Measurements from ENCODE around the gene WBP4. TPM values are rescaled to one million over a fixed set of nuclear protein-coding genes. Genes with fewer than 3 reads are reported as not detected.
"Not testable (repeated sequence)": the region's sequence is repeated elsewhere in the genome, so short reads cannot be mapped to it uniquely, and the experiment has no call there.

The WBP4 gene
- total RNA-seq, 1 experiment from 2014 or later = 10.0 TPM

DNA sequence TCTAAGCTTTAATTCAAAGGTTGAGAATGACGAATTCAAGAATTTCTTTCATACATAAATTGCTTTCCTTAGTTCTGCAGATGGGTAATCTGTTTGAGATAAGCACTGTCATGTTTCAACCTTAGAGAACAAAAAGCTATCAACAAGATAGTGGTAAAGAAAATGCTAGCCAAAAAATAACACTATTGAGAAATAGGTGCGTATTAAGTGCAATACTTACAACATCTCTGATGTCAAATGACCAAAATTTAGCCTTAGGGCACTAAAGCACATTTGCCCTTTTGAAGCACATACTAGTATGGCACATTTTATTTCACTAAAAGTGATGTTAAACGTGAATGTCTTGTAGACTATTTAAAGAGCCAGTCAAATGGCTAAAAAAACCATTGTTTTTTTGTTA is 66.4 kb downstream of the WBP4 start:
- in situ Hi-C loops (cut with HindIII; ENCODE audit: low pct_unique_long_range_greater_than_20kb, low sequenced_read_pairs) (no loop called here), intact Hi-C loops (cut with micrococcal nuclease; ENCODE audit: unreplicated experiment) (no loop called here)
- no TSS peak for BruUV-seq (replicated peaks)
- Histone ChIP-seq H3K36me3 (ENCODE audit: control insufficient read depth, insufficient read depth, low read length) (no peaks in the 10 kb centered on the region; the same call in none of the 2 replicates), H3K9me3 (ENCODE audit: control insufficient read depth, insufficient read depth, low read depth, low read length) (no peaks in the 10 kb centered on the region), H3K27me3 (ENCODE audit: control insufficient read depth, insufficient read depth, low read length) (no peaks in the 10 kb centered on the region), H3K4me3 (ENCODE audit: low read depth in 2 of 2, low read length in 2 of 2) (no peak overlapping the region), H3K4me1 (ENCODE audit: control insufficient read depth, insufficient read depth, low read length) (peaks cover 12% of the 10 kb centered on the region), H3K27ac (ENCODE audit: low read length) (no peak overlapping the region)
- TF ChIP-seq SIN3A (IDR thresholded peaks at IDR 0.05; ENCODE audit: borderline replicate concordance, insufficient read depth, low read depth, low read length) (no peak), POLR2AphosphoS5 (IDR thresholded peaks at IDR 0.05; ENCODE audit: low read depth, low read length) (no peak), CTCF (IDR thresholded peaks at IDR 0.05) (no peak), TCF7L2 (IDR thresholded peaks at IDR 0.05; ENCODE audit: low read depth, low read length) (no peak), REST (IDR thresholded peaks at IDR 0.05; ENCODE audit: insufficient read depth in 1 of 2, low read depth in 2 of 2, low read length in 1 of 2) (no peak)
- ChIA-PET CTCF (no interaction called here), POLR2A (no interaction called here)
- ATAC-seq = no peak
- DNase-seq (ENCODE audit: low read depth, low spot score) = no peak

- Histone ChIP-seq H3K4me1 (ENCODE audit: control insufficient read depth, insufficient read depth, low read length) (peaks cover 19% of the 10 kb centered on the region), H3K27me3 (ENCODE audit: control insufficient read depth, insufficient read depth, low read length) (no peaks in the 10 kb centered on the region), H3K36me3 (ENCODE audit: control insufficient read depth, insufficient read depth, low read length) (no peaks in the 10 kb centered on the region; the same call in none of the 2 replicates), H3K4me3 (ENCODE audit: low read depth in 2 of 2, low read length in 2 of 2) (peak overlapping the region; percentile 39 to 68), H3K27ac (ENCODE audit: low read length) (peak overlapping the region; percentile 18; the same call in 1 of the 2 replicates), H3K9me3 (ENCODE audit: control insufficient read depth, insufficient read depth, low read depth, low read length) (no peaks in the 10 kb centered on the region)
- ChIA-PET POLR2A (no interaction called here), CTCF (no interaction called here)
- no peak for TF ChIP-seq SIN3A (IDR thresholded peaks at IDR 0.05; ENCODE audit: borderline replicate concordance, insufficient read depth, low read depth, low read length)
- no peak for TF ChIP-seq CTCF (IDR thresholded peaks at IDR 0.05)
- no peak for TF ChIP-seq REST (IDR thresholded peaks at IDR 0.05; ENCODE audit: insufficient read depth in 1 of 2, low read depth in 2 of 2, low read length in 1 of 2)
- DNase-seq (ENCODE audit: low read depth, low spot score) (no peak), ATAC-seq (no peak)
- intact Hi-C loops (cut with micrococcal nuclease; ENCODE audit: unreplicated experiment) = no loop called here
- in situ Hi-C loops (cut with HindIII; ENCODE audit: low pct_unique_long_range_greater_than_20kb, low sequenced_read_pairs) = no loop called here
- TSS peak; percentile 65 for BruUV-seq (replicated peaks)
Observed at GRCh38 chr13:41130356-41130755, 69.0 kb downstream of the WBP4 start.

DNA sequence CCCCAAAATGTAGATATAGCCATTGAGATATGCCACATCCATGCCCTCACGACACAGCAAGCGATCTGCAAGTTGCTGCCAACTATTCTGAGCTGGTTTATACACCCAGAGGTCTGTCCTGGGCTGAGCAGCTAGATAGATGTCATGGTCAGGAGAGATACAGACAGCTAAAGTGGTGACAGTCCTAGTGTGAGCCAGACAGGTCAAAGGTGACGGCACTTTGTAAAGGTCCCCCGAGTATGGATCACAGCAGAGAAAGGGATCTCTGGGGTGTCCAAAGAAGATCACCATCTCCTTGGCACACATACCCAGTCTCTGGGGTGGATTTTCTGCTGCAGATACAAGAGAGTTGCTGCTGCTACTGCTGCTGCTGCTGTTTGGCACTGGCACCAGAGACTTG is 69.9 kb downstream of the WBP4 start:
- ATAC-seq = not testable (repeated sequence)

More for the DNA sequence above, 69.9 kb downstream of the WBP4 start:
- in situ Hi-C loops (cut with HindIII; ENCODE audit: low pct_unique_long_range_greater_than_20kb, low sequenced_read_pairs); H3K36me3 ChIP-seq (ENCODE audit: control insufficient read depth, insufficient read depth, low read length); DNase-seq (ENCODE audit: low read depth, low spot score); H3K27me3 ChIP-seq (ENCODE audit: control insufficient read depth, insufficient read depth, low read length); POLR2A ChIA-PET; intact Hi-C loops (cut with micrococcal nuclease; ENCODE audit: unreplicated experiment); CTCF ChIA-PET; H3K9me3 ChIP-seq (ENCODE audit: control insufficient read depth, insufficient read depth, low read depth, low read length); BruUV-seq (replicated peaks); H3K27ac ChIP-seq (ENCODE audit: low read length): not testable (repeated sequence)
- H3K4me3 ChIP-seq (ENCODE audit: low read depth in 2 of 2, low read length in 2 of 2) = peak overlapping the region; percentile 39 to 68
- H3K4me1 ChIP-seq (ENCODE audit: control insufficient read depth, insufficient read depth, low read length) = peaks cover 19% of the 10 kb centered on the region

Measured in Panc1 (cell line).